ENCODE measurements around the gene NANOS3.
"Not testable (repeated sequence)": the region's sequence is repeated elsewhere in the genome, so short reads cannot be mapped to it uniquely, and the experiment has no call there.

NANOS3 gene

GRCh38 chr19:13847407-13848339 lies 29.3 kb upstream of the NANOS3 start:
- H3K27ac ChIP-seq, result peak overlapping the region; percentile 54; the same call in 1 of the 2 replicates
- no peak for TF ChIP-seq CTCF (conservative IDR thresholded peaks at IDR 0.05)

- no peak for TF ChIP-seq CTCF (conservative IDR thresholded peaks at IDR 0.05)
- H3K27ac ChIP-seq, result no peak overlapping the region
Measured at GRCh38 chr19:13848340-13848677, 28.6 kb upstream of the NANOS3 start.

GRCh38 chr19:13848798-13849676 lies 27.9 kb upstream of the NANOS3 start:
- no peak overlapping the region for H3K27ac ChIP-seq
- TF ChIP-seq CTCF (conservative IDR thresholded peaks at IDR 0.05), result no peak

- H3K27ac ChIP-seq, result no peak overlapping the region
- no peak for TF ChIP-seq CTCF (conservative IDR thresholded peaks at IDR 0.05)
Measured at GRCh38 chr19:13849991-13850909, 26.7 kb upstream of the NANOS3 start.

- TF ChIP-seq CTCF (conservative IDR thresholded peaks at IDR 0.05), result no peak
- no peak overlapping the region for H3K27ac ChIP-seq
Measured at GRCh38 chr19:13850910-13851733, 25.8 kb upstream of the NANOS3 start.

- H3K27ac ChIP-seq, result not testable (repeated sequence)
Measured at GRCh38 chr19:13851734-13852114, 25.2 kb upstream of the NANOS3 start.

GRCh38 chr19:13852171-13852707 lies 24.7 kb upstream of the NANOS3 start:
- not testable (repeated sequence) for H3K27ac ChIP-seq

Data from VCaP (cell line).